GM23338 (cell line): ENCODE data around the gene AOPEP.

Experiments used
- CREB1 ChIP-seq: fragments of 250-450 bp; sonication (Bioruptor Pico); IDR thresholded peaks from 2 replicates; pipeline ENCODE4 v1.5.0; 2020; ENCODE audit warnings: low read depth, mild to moderate bottlenecking, moderate library complexity
- EZH2 ChIP-seq: fragments of 200-600 bp; sonication (generic); IDR thresholded peaks from one replicate; pipeline ENCODE4 v1.8.0; 2017; ENCODE audit warnings: antibody characterized with exemption, mild to moderate bottlenecking, low read depth; ENCODE audit not compliant: unreplicated experiment

DNA sequence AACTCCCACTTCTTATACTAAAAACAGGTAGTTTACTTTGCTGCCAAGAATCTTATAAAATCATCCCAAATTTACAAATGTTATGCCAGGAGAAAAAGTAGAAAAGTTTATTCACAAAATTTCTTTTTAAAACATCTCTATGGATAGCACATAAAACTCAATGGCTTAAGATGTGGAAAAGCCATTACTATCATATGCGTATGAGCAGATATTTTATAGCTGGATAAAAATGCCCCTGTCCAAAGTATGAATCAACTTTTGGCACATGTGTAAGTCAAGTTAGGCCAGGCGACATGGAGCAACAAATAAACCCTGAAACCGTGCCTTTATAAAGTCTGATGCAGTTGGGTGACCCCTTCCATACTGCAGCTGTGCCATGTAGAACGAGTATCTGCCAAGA lies 48.6 kb upstream of the AOPEP start:
- no peak for TF ChIP-seq CREB1 (CRISPR knock-in tag)
- no peak for TF ChIP-seq EZH2
